DOHH2 (cell line): ENCODE results near the gene LEMD1.

Experiments used
- H3F3A ChIP-seq: fragments of 200-600 bp; sonication (generic), shearing (Covaris generic); 2 replicates; pipeline ENCODE4 v1.6.0; 2016; ENCODE audit warnings: antibody characterized with exemption, mild to moderate bottlenecking; ENCODE audit not compliant: control insufficient read depth, insufficient read depth
- H3K27ac ChIP-seq: fragments of 200-600 bp; sonication (generic); 2 replicates; pipeline ENCODE4 v1.5.1; 2014; ENCODE audit warnings: low read depth, mild to moderate bottlenecking, low read length, moderate library complexity
- H3K27me3 ChIP-seq: fragments of 200-600 bp; sonication (generic); 2 replicates; pipeline ENCODE4 v1.6.1; 2014; ENCODE audit warnings: mild to moderate bottlenecking, low read length, mixed read lengths; ENCODE audit not compliant: control insufficient read depth
- H3K36me3 ChIP-seq: fragments of 200-600 bp; sonication (generic); 2 replicates; pipeline ENCODE4 v1.6.1; 2014; ENCODE audit warnings: mild to moderate bottlenecking, low read length, moderate library complexity, mixed read lengths; ENCODE audit not compliant: control insufficient read depth
- H3K4me1 ChIP-seq: fragments of 200-600 bp; sonication (generic); 2 replicates; pipeline ENCODE4 v1.6.1; 2014; ENCODE audit warnings: mild to moderate bottlenecking, low read length, mixed read lengths; ENCODE audit not compliant: control insufficient read depth
- H3K4me2 ChIP-seq: fragments of 200-600 bp; sonication (generic); 2 replicates; pipeline ENCODE4 v1.6.0; 2014; ENCODE audit warnings: mild to moderate bottlenecking, low read length, moderate library complexity
- H3K4me3 ChIP-seq: fragments of 200-600 bp; sonication (generic); 2 replicates; pipeline ENCODE4 v1.5.1; 2014; ENCODE audit warnings: mild to moderate bottlenecking, low read length, mixed read lengths
- H3K79me2 ChIP-seq: fragments of 200-600 bp; sonication (generic); 2 replicates; pipeline ENCODE4 v1.6.1; 2014; ENCODE audit warnings: mild to moderate bottlenecking, low read length, mixed read lengths; ENCODE audit not compliant: control insufficient read depth
- H3K9me2 ChIP-seq: fragments of 200-600 bp; sonication (generic); replicated peaks from 2 replicates; pipeline ENCODE4 v1.6.1; 2014; ENCODE audit warnings: mild to moderate bottlenecking, low read length, mixed read lengths; ENCODE audit not compliant: control insufficient read depth
- H3K9me3 ChIP-seq: fragments of 200-600 bp; sonication (generic); 2 replicates; pipeline ENCODE4 v1.6.1; 2014; ENCODE audit warnings: antibody characterized with exemption, low read length, mixed read lengths; ENCODE audit not compliant: control insufficient read depth, insufficient read depth
- H4K20me1 ChIP-seq: fragments of 200-600 bp; sonication (generic); 2 replicates; pipeline ENCODE4 v1.6.0; 2014; ENCODE audit warnings: low read depth, mild to moderate bottlenecking, antibody characterized with exemption, low read length, moderate library complexity; ENCODE audit not compliant: control insufficient read depth, insufficient read depth
- CTCF ChIP-seq: fragments of 200-600 bp; sonication (generic); IDR thresholded peaks from one replicate; pipeline ENCODE4 v1.5.1; 2014; ENCODE audit warnings: antibody characterized with exemption, mild to moderate bottlenecking, low read depth, low read length; ENCODE audit not compliant: poor library complexity, severe bottlenecking
- EZH2phosphoT487 ChIP-seq: fragments of 200-600 bp; sonication (generic); IDR thresholded peaks from 2 replicates; pipeline ENCODE4 v1.6.1; 2017; ENCODE audit warnings: borderline replicate concordance, mild to moderate bottlenecking, antibody characterized with exemption, low read length, moderate library complexity, mixed read lengths

Gene LEMD1

GRCh38 chr1:205343431-205344065, 78.3 kb downstream of the LEMD1 start:
- TF ChIP-seq CTCF: peak; percentile 15
- TF ChIP-seq EZH2phosphoT487: no peak
- peaks cover 37% of the 10 kb centered on the region for H3K27me3 ChIP-seq
- H3K79me2 ChIP-seq: no peaks in the 10 kb centered on the region
- H3K27ac ChIP-seq: no peak overlapping the region
- peaks cover 5% of the 10 kb centered on the region for H3K4me1 ChIP-seq
- H3K4me2 ChIP-seq: no peak overlapping the region
- no peaks in the 10 kb centered on the region for H3K9me3 ChIP-seq
- no peaks in the 10 kb centered on the region for H3K9me2 ChIP-seq
- no peaks in the 10 kb centered on the region for H3K36me3 ChIP-seq
- H4K20me1 ChIP-seq: no peaks in the 10 kb centered on the region
- no peak overlapping the region for H3K4me3 ChIP-seq
- H3F3A ChIP-seq: no peaks in the 10 kb centered on the region

- H3K27ac ChIP-seq: no peak overlapping the region
- H3K4me2 ChIP-seq: no peak overlapping the region
- peaks cover 42% of the 10 kb centered on the region for H3K27me3 ChIP-seq
- no peaks in the 10 kb centered on the region for H3K79me2 ChIP-seq
- no peaks in the 10 kb centered on the region for H3K9me2 ChIP-seq
- H4K20me1 ChIP-seq: no peaks in the 10 kb centered on the region
- H3K36me3 ChIP-seq: no peaks in the 10 kb centered on the region
- H3F3A ChIP-seq: no peaks in the 10 kb centered on the region
- H3K9me3 ChIP-seq: no peaks in the 10 kb centered on the region
- no peak for TF ChIP-seq EZH2phosphoT487
- no peak for TF ChIP-seq CTCF
- no peak overlapping the region for H3K4me3 ChIP-seq
- no peaks in the 10 kb centered on the region; the same call in 1 of the 2 replicates for H3K4me1 ChIP-seq
These were observed 78.9 kb downstream of the LEMD1 start for GRCh38 chr1:205342986-205343385.

GRCh38 chr1:205340676-205341075, 81.2 kb downstream of the LEMD1 start:
- Histone ChIP-seq H3K79me2 (no peaks in the 10 kb centered on the region), H4K20me1 (no peaks in the 10 kb centered on the region), H3K4me2 (no peak overlapping the region), H3K4me1 (no peaks in the 10 kb centered on the region), H3K36me3 (no peaks in the 10 kb centered on the region), H3K4me3 (no peak overlapping the region), H3K27me3 (peaks cover 38% of the 10 kb centered on the region), H3K9me2 (no peaks in the 10 kb centered on the region), H3K27ac (no peak overlapping the region), H3K9me3 (no peaks in the 10 kb centered on the region), H3F3A (no peaks in the 10 kb centered on the region)
- TF ChIP-seq EZH2phosphoT487 (no peak), CTCF (no peak)
